ENCODE results near the gene TRIM54.

TRIM54 gene

DNA sequence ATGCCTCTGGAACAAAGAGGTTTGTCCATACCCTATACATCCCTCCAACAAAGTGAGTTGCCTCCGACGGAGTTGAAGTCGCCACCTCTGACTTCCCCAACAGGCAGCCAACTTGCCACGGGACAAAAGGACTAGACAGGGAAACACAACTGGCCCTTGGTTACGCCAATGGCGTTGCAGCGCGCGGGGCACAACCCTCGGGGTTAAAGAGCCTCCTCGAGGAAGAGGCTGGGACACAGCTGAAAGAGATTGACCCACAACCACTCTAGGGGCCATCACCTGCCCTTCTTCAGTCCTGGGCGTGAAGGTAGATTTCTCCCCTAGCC lies 73.8 kb downstream of the TRIM54 start:
- no peak for DNase-seq (ENCODE audit: low read depth in 2 of 2)

DNA sequence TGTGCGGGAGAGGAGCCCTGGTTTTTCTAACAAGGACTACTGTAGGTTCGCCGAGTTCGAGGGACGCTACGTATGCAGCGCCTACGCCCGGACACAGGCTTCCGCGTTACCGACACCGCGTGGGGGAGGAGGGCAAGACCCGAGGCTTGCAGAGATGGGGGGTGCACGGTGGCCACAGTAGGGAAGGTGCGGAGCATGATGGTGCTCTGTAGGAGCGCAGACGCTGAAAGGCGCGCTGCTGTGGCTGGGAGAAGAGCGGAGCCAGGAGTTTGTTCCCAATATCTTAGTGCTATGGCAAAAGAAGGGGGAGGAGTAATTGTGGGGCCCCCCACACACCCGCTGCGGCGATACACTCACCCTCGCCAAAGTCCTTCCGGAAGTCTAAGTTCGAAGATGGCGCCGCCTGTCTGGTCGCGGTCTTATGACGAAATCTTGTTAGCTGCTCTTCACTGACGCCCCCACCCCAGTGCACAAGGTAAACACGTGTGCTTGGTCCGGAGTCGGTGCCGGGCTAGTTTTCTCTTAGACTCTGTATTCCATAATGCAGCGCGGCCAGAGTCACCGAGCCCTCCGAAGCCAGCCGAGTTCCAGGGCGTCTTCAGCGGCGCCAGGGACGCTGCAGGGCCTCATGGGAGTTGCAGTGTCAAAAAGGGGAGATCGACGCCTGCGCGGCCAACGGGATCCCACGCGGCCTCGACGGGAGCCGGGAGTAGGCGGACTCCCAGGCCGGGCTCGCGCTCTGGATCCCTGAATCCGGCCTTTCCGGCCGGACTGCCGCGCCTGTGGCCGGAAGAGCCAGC lies 74.4 kb downstream of the TRIM54 start, which contains the start of gene GTF3C2:
TSS of gene GTF3C2 (minus strand) at position 383 of the 800 bp plus-strand sequence. CDS start 13,210 bp downstream, outside the sequence.
- DNase-seq (ENCODE audit: low read depth in 2 of 2): peak; percentile 95 to 96
